ENCODE results near the gene CADM1.

- no peak for TF ChIP-seq POLR2A (IDR thresholded peaks at IDR 0.05; ENCODE audit: low read depth, low read length)
- TF ChIP-seq MAX (IDR thresholded peaks at IDR 0.05; ENCODE audit: insufficient read depth, insufficient read length) = no peak
- no peak for TF ChIP-seq CTCF (IDR thresholded peaks at IDR 0.05; ENCODE audit: extremely low read depth in 1 of 2, insufficient read depth in 1 of 2, low read depth in 1 of 2, low read length in 2 of 2)
These were observed 35.6 kb upstream of the CADM1 start for GRCh38 chr11:115539844-115540243.
